B cell (primary cell): ENCODE measurements around the gene ITGB2. TPM values are rescaled to one million over a fixed set of nuclear protein-coding genes. Genes with fewer than 3 reads are reported as not detected.
A peak's percentile ranks its signal among the peaks of the same experiment; 100 is the strongest.

Experiments
- ATAC-seq: fragments of 200-7000 bp; cut with Tn5 transposase; one replicate; pipeline ENCODE4 v1.10.0; 2021; ENCODE audit warnings: low read depth, mild to moderate bottlenecking, moderate number of reproducible peaks, moderate library complexity
- CTCF ChIA-PET: fragments of 350-600 bp; sonication (Branson Sonifier 250); formaldehyde crosslinking; loops from one replicate; lab custom pipeline; 2021; ENCODE audit warnings: antibody characterized with exemption, inconsistent platforms; lab: Charles Lee
- POLR2A ChIA-PET: fragments of 350-600 bp; sonication (Branson Sonifier 250); formaldehyde crosslinking; loops from one replicate; lab custom pipeline; 2021; ENCODE audit warnings: antibody characterized with exemption; lab: Charles Lee
- DNase-seq: peaks from one replicate; pipeline ENCODE4 v3.0.0; 2013
- H2AFZ ChIP-seq: 2 replicates; pipeline ENCODE4 v1.6.1; 2012; ENCODE audit warnings: mild to moderate bottlenecking, low read depth, low read length; ENCODE audit not compliant: insufficient read depth, poor library complexity, severe bottlenecking
- H3K27ac ChIP-seq, 2 donors: 1 replicate in 1 of 2; 2 replicates in 1 of 2; pipeline ENCODE4 v1.5.1; 2012 to 2013; ENCODE audit warnings: low read length in 2 of 2, mild to moderate bottlenecking in 2 of 2, moderate library complexity in 1 of 2
- H3K27me3 ChIP-seq, 4 experiments: fragments of 200-600 bp in 1 of 4; sonication (generic) in 1 of 4; replicated peaks in 1 of 4; 1 replicate in 2 of 4; 2 replicates in 2 of 4; pipeline versions ENCODE4 v1.6.1 to v1.7.0; 2013 to 2016; ENCODE audit warnings: low read length in 3 of 4, mild to moderate bottlenecking in 2 of 4, mixed read lengths in 1 of 4, moderate library complexity in 1 of 4; ENCODE audit not compliant: insufficient read depth in 4 of 4, control insufficient read depth in 3 of 4; ENCODE audit errors: control extremely low read depth in 1 of 4
- H3K36me3 ChIP-seq, 2 experiments: replicated peaks in 1 of 2; 1 replicate in 1 of 2; 2 replicates in 1 of 2; pipeline versions ENCODE4 v1.6.1 to v1.7.1; 2013; ENCODE audit warnings: low read length in 1 of 2; ENCODE audit not compliant: insufficient read depth in 2 of 2, control insufficient read depth in 1 of 2; ENCODE audit errors: control extremely low read depth in 1 of 2, extremely low read depth in 1 of 2
- H3K4me1 ChIP-seq, 2 donors: fragments of 200-600 bp in 1 of 2; sonication (generic) in 1 of 2; 1 replicate in 1 of 2; 2 replicates in 1 of 2; pipeline versions ENCODE4 v1.5.1 to v1.6.1; 2013 to 2017; ENCODE audit warnings: low read length in 2 of 2; ENCODE audit not compliant: control insufficient read depth in 2 of 2, insufficient read depth in 2 of 2
- H3K4me2 ChIP-seq: replicated peaks from 2 replicates; pipeline ENCODE3; 2012; ENCODE audit warnings: mild to moderate bottlenecking, low read depth, low read length; ENCODE audit not compliant: poor library complexity, severe bottlenecking
- H3K4me3 ChIP-seq, 5 experiments: fragments of 200-600 bp in 1 of 5; sonication (generic) in 1 of 5; 1 replicate in 3 of 5; 2 replicates in 2 of 5; pipeline versions ENCODE4 v1.5.1 to v1.7.0; 2011 to 2016; ENCODE audit warnings: low read length in 4 of 5, mild to moderate bottlenecking in 4 of 5, low read depth in 2 of 5, control low read depth in 1 of 5, moderate library complexity in 1 of 5; ENCODE audit not compliant: insufficient read depth in 1 of 5; ENCODE audit errors: control extremely low read depth in 1 of 5, extremely low read depth in 1 of 5
- H3K79me2 ChIP-seq: fragments of 200-600 bp; sonication (generic); one replicate; pipeline ENCODE4 v1.6.0; 2016; ENCODE audit warnings: low read length; ENCODE audit not compliant: control insufficient read depth, insufficient read depth
- H3K9ac ChIP-seq: fragments of 200-600 bp; sonication (generic); 2 replicates; pipeline ENCODE4 v1.6.1; 2017; ENCODE audit warnings: mild to moderate bottlenecking, low read length, moderate library complexity
- H3K9me3 ChIP-seq, 3 donors: one replicate each; pipeline versions ENCODE4 v1.6.1 to v1.7.1; 2013; ENCODE audit warnings: low read length in 2 of 3; ENCODE audit not compliant: control insufficient read depth in 2 of 3, insufficient read depth in 1 of 3; ENCODE audit errors: control extremely low read depth in 1 of 3
- H4K20me1 ChIP-seq: 2 replicates; pipeline ENCODE4 v1.6.0; 2012; ENCODE audit warnings: mild to moderate bottlenecking, low read length; ENCODE audit not compliant: insufficient read depth, control insufficient read depth, poor library complexity, severe bottlenecking
- H3K27ac Mint-ChIP-seq: one replicate; pipeline ENCODE4 v1.8.0; 2021; ENCODE audit warnings: mixed read lengths
- H3K27me3 Mint-ChIP-seq: one replicate; pipeline ENCODE4 v1.8.0; 2021; ENCODE audit warnings: mixed read lengths
- H3K4me1 Mint-ChIP-seq: one replicate; pipeline ENCODE4 v1.8.0; 2021; ENCODE audit warnings: mixed read lengths
- H3K4me3 Mint-ChIP-seq: one replicate; pipeline ENCODE4 v1.8.0; 2021; ENCODE audit warnings: mixed read lengths
- H3K9me3 Mint-ChIP-seq: one replicate; pipeline ENCODE4 v1.8.0; 2022; ENCODE audit warnings: mixed read lengths; ENCODE audit not compliant: insufficient read depth
- EZH2 ChIP-seq: IDR thresholded peaks from 2 replicates; pipeline ENCODE4 v1.6.1; 2012; ENCODE audit warnings: borderline replicate concordance, low read depth, mild to moderate bottlenecking, moderate library complexity, low read length; ENCODE audit not compliant: insufficient read depth, poor library complexity, severe bottlenecking
- WGBS: methylation state at CpG from one replicate; pipeline ENCODE4 v1.1.5; 2013; ENCODE audit warnings: missing lambda C conversion rate; ENCODE audit not compliant: insufficient coverage; 5-methylcytosine and 5-hydroxymethylcytosine counted together
- intact Hi-C: fragments of 100-400 bp; cut with micrococcal nuclease; formaldehyde crosslinking; loops from one replicate; pipeline ENCODE4 v1.10.0; 2022
- polyA plus RNA-seq: library from polyadenylated mRNA; depleted of rRNA; stranded (reverse); fragments of >200 nt; gene quantifications from 2 replicates; pipeline ENCODE4 v1.2.3, GENCODE V29; 2012
- total RNA-seq, 2 donors: library from RNA; stranded (reverse); fragments of 120-200 nt in 1 of 2; gene quantifications; 1 replicate in 1 of 2; 2 replicates in 1 of 2; pipeline versions ENCODE4 v1.2.3 to v1.2.4, GENCODE V29; 2013 to 2022
- TF ChIP-seq, protein P1 (sequence below): fragments of 200-600 bp; IDR thresholded peaks from one replicate; pipeline ENCODE4 v1.8.0; 2022; ENCODE audit warnings: antibody characterized with exemption, mild to moderate bottlenecking

ITGB2 gene
- total and polyA plus RNA-seq, 2 donors (not counting 1 experiment from before 2014, with no cell fraction given) = 102 to 368 TPM

DNA sequence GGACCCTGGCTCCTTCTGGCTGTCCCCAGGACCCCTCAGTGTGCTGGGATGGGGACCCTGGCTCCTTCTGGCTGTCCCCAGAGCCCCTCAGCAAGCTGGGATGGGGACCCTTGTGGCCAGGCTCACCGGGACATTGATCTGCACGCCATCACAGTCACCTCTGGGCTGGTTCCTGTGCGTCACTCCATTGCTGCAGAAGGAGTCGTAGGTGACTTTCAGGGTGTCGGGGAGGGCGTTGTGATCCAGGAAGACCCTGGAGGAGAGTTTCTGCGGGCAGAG lies 27.5 kb downstream of the ITGB2 start:
- peaks cover 27% of the 10 kb centered on the region for H3K4me1 Mint-ChIP-seq
- H3K27me3 Mint-ChIP-seq = no peaks in the 10 kb centered on the region
- CTCF ChIA-PET = interaction anchor here (0.7 to 12.5 kb wide), 17 partner anchors 8 to 245 kb away, joined by 3 to 204 read pairs (median 8); partner anchors contain the start of genes ITGB2, PTTG1IP, SLX9 and UBE2G2
- H3K27ac ChIP-seq = no peak overlapping the region
- no peak overlapping the region for H3K4me3 ChIP-seq
- peaks cover 34% of the 10 kb centered on the region for H4K20me1 ChIP-seq
- POLR2A ChIA-PET = interaction anchor here (0.9 to 1.6 kb wide), 2 partner anchors 34 to 38 kb away, joined by 9 to 10 read pairs; no protein-coding TSS in a partner anchor
- no peak overlapping the region for H3K4me2 ChIP-seq
- H3K36me3 ChIP-seq = peaks cover 0 to 57% of the 10 kb centered on the region in 2 experiments
- no peaks in the 10 kb centered on the region for H3K27me3 ChIP-seq
- 91% methylated on average over 7 of the region's 7 CpGs for WGBS
- H3K4me3 Mint-ChIP-seq = no peak overlapping the region
- no peak overlapping the region for H2AFZ ChIP-seq
- H3K79me2 ChIP-seq = peaks cover 15% of the 10 kb centered on the region
- ATAC-seq (no peak), DNase-seq (no peak)
- intact Hi-C loops = loop anchor here (2.0 kb wide), 2 partner anchors 18 kb away; no protein-coding TSS in a partner anchor
- H3K9me3 Mint-ChIP-seq = no peaks in the 10 kb centered on the region
- peaks cover 3 to 18% of the 10 kb centered on the region in 2 donors for H3K4me1 ChIP-seq
- no peak for TF ChIP-seq EZH2
- TF ChIP-seq, protein P1, sequence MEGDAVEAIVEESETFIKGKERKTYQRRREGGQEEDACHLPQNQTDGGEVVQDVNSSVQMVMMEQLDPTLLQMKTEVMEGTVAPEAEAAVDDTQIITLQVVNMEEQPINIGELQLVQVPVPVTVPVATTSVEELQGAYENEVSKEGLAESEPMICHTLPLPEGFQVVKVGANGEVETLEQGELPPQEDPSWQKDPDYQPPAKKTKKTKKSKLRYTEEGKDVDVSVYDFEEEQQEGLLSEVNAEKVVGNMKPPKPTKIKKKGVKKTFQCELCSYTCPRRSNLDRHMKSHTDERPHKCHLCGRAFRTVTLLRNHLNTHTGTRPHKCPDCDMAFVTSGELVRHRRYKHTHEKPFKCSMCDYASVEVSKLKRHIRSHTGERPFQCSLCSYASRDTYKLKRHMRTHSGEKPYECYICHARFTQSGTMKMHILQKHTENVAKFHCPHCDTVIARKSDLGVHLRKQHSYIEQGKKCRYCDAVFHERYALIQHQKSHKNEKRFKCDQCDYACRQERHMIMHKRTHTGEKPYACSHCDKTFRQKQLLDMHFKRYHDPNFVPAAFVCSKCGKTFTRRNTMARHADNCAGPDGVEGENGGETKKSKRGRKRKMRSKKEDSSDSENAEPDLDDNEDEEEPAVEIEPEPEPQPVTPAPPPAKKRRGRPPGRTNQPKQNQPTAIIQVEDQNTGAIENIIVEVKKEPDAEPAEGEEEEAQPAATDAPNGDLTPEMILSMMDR = no peak
- H3K9ac ChIP-seq = no peak overlapping the region
- H3K27ac Mint-ChIP-seq = no peak overlapping the region
- H3K9me3 ChIP-seq = peaks cover 0 to 3% (median 0%) of the 10 kb centered on the region in 3 donors

DNA sequence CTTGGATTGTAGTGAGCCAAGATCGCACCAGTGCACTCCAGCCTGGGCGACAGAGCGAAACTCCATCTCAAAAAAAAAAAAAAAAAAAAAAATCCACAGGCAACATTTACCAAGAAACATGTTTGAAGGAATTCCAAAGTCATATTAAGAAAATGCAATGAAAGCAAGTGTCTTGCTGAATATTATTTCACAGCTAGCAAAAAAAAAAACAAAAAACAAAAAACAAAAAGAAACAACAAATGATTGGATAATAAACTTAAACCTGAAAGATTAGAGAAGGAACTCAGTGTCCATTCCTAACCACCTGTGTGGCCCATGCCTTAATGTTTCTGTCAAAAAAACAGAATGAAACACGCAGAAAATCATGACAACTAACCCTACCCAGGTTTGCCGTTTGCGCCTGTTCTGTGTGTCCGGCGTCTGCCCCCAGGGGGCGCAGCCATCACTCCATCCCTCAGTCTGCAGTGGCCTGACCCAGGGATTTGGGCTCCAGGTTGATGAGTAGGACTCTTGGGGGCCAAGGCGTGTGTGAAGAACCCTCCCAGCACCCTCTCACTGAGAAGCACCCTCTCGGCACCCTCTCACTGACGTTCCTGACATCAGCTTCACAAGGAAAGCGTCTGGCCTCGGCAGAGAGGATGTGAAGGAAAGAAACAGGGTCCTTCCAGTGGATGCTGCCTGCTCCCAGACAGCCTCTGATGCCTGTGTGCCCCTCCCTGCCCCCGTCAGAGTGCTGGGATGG lies 28.0 kb downstream of the ITGB2 start:
- ATAC-seq = peak; percentile 89
- H3K4me3 ChIP-seq = no peak overlapping the region
- H4K20me1 ChIP-seq = peaks cover 36% of the 10 kb centered on the region
- WGBS = 32% methylated on average over 6 of the region's 15 CpGs
- H3K4me3 Mint-ChIP-seq = no peak overlapping the region
- CTCF ChIA-PET = interaction anchor here (0.6 to 12.5 kb wide), 29 partner anchors 8 to 267 kb away, joined by 3 to 204 read pairs (median 5); partner anchors contain the start of genes ITGB2, PTTG1IP, SLX9 and UBE2G2
- H3K4me1 Mint-ChIP-seq = peaks cover 27% of the 10 kb centered on the region
- no peak overlapping the region for H3K4me2 ChIP-seq
- POLR2A ChIA-PET = interaction anchor here (1.6 kb wide), 1 partner anchor 38 kb away, joined by 10 read pairs; no protein-coding TSS in a partner anchor
- peaks cover 3 to 16% of the 10 kb centered on the region in 2 donors for H3K4me1 ChIP-seq
- no peaks in the 10 kb centered on the region for H3K27me3 ChIP-seq
- no peak overlapping the region for H2AFZ ChIP-seq
- H3K9me3 ChIP-seq = peaks cover 0 to 3% (median 0%) of the 10 kb centered on the region in 3 donors
- no peaks in the 10 kb centered on the region for H3K27me3 Mint-ChIP-seq
- peak; percentile 82 for DNase-seq
- intact Hi-C loops = loop anchor here (1.0 to 2.0 kb wide), 3 partner anchors 18 to 40 kb away; no protein-coding TSS in a partner anchor
- no peaks in the 10 kb centered on the region for H3K9me3 Mint-ChIP-seq
- H3K79me2 ChIP-seq = peaks cover 15% of the 10 kb centered on the region
- no peak overlapping the region for H3K27ac Mint-ChIP-seq
- no peak overlapping the region for H3K9ac ChIP-seq
- H3K27ac ChIP-seq = no peak overlapping the region
- H3K36me3 ChIP-seq = peaks cover 0 to 59% of the 10 kb centered on the region in 2 experiments
- TF ChIP-seq, protein P1 = peak; percentile 89
- TF ChIP-seq EZH2 = no peak
